Keratinocyte (primary cell): Measurements from ENCODE around the gene ANKRD6.

Experiments
- CTCF ChIP-seq, 3 experiments: IDR thresholded peaks in 1 of 3; conservative IDR thresholded peaks in 1 of 3; optimal IDR thresholded peaks in 1 of 3; 2 replicates in 2 of 3; 3 replicates in 1 of 3; pipeline versions ENCODE3 to v1.5.1; 2011; ENCODE audit warnings: low read length in 3 of 3, mild to moderate bottlenecking in 3 of 3, moderate library complexity in 2 of 3, control low read depth in 1 of 3, inconsistent platforms in 1 of 3; ENCODE audit not compliant: insufficient read depth in 2 of 3; ENCODE audit errors: extremely low read depth in 1 of 3
- EZH2 ChIP-seq: IDR thresholded peaks from one replicate; pipeline ENCODE4 v1.6.1; 2012; ENCODE audit warnings: inconsistent platforms, mild to moderate bottlenecking, low read length, moderate library complexity

GRCh38 chr6:89623749-89624148 is 190.8 kb downstream of the ANKRD6 start:
- TF ChIP-seq CTCF (optimal IDR thresholded peaks at IDR 0.05 in 1 of 3, IDR thresholded peaks at IDR 0.05 in 1 of 3, conservative IDR thresholded peaks at IDR 0.05 in 1 of 3; ENCODE audit: extremely low read depth in 1 of 3, insufficient read depth in 2 of 3, low read length in 3 of 3) (no peak), EZH2 (no peak)
